K562 (cell line): ENCODE results near the gene UBE2D2. TPM values are rescaled to one million over a fixed set of nuclear protein-coding genes. Genes with fewer than 3 reads are reported as not detected.

Experiments
- HIVEP1 ChIP-seq: fragments of 250-450 bp; sonication (Bioruptor Pico); IDR thresholded peaks from 2 replicates; pipeline ENCODE4 v1.4.0; 2020; ENCODE audit warnings: mild to moderate bottlenecking
- HMBOX1 ChIP-seq: sonication (generic); IDR thresholded peaks from 2 replicates; pipeline ENCODE4 v1.6.1; 2016
- HNRNPL ChIP-seq: fragments of 200-400 bp; formaldehyde crosslinking; IDR thresholded peaks from 2 replicates; pipeline ENCODE4 v1.6.1; 2017; ENCODE audit warnings: low read depth, mild to moderate bottlenecking, low read length
- HSF4 ChIP-seq: fragments of 250-450 bp; sonication (Bioruptor Pico); IDR thresholded peaks from 2 replicates; pipeline ENCODE4 v2.1.2; 2022; ENCODE audit warnings: mild to moderate bottlenecking, moderate library complexity, borderline replicate concordance
- KDM1A ChIP-seq, 2 experiments: fragments of 450-650 bp; IDR thresholded peaks; 2 replicates each; pipeline ENCODE4 v1.6.1; 2016; ENCODE audit warnings: mild to moderate bottlenecking in 2 of 2
- MAZ ChIP-seq, 2 experiments: fragments of 450-650 bp in 1 of 2; sonication (generic) in 1 of 2; formaldehyde crosslinking; IDR thresholded peaks in 1 of 2; conservative IDR thresholded peaks in 1 of 2; 2 replicates each; pipeline versions ENCODE4 v1.4.0 to v1.5.0; 2020; ENCODE audit warnings: mild to moderate bottlenecking in 1 of 2, missing genetic modification reagents in 1 of 2
- MTA3 ChIP-seq: fragments of 450-650 bp; formaldehyde crosslinking; IDR thresholded peaks from 2 replicates; pipeline ENCODE4 v1.6.1; 2017; ENCODE audit warnings: mild to moderate bottlenecking, borderline replicate concordance
- NCOR1 ChIP-seq: fragments of 450-650 bp; IDR thresholded peaks from 2 replicates; pipeline ENCODE4 v1.6.1; 2016; ENCODE audit warnings: mild to moderate bottlenecking, moderate library complexity
- NR3C1 ChIP-seq: sonication (generic); formaldehyde crosslinking; IDR thresholded peaks from 2 replicates; pipeline ENCODE4 v1.8.1; 2022; ENCODE audit warnings: missing genetic modification reagents
- POLR2H ChIP-seq: IDR thresholded peaks from 2 replicates; pipeline ENCODE4 v1.6.1; 2016; ENCODE audit warnings: missing genetic modification characterization, low read depth, mild to moderate bottlenecking, control low read depth, missing compliant biosample characterization, moderate library complexity
- RUNX1 ChIP-seq: sonication (generic); IDR thresholded peaks from 2 replicates; pipeline ENCODE4 v1.6.1; 2016; ENCODE audit warnings: antibody characterized with exemption, low read depth
- SIX5 ChIP-seq, 2 experiments: IDR thresholded peaks; 2 replicates each; pipeline ENCODE4 v1.6.1; 2011; ENCODE audit warnings: low read length in 2 of 2, borderline replicate concordance in 1 of 2, low read depth in 1 of 2, mild to moderate bottlenecking in 1 of 2, moderate library complexity in 1 of 2; ENCODE audit not compliant: insufficient read depth in 1 of 2
- SMARCC2 ChIP-seq: fragments of 450-650 bp; IDR thresholded peaks from 2 replicates; pipeline ENCODE4 v1.6.1; 2017; ENCODE audit warnings: antibody characterized with exemption, moderate library complexity, mild to moderate bottlenecking, low read depth
- SREBF2 ChIP-seq: sonication (generic); formaldehyde crosslinking; IDR thresholded peaks from 2 replicates; pipeline ENCODE4 v1.4.0; 2020; ENCODE audit warnings: mild to moderate bottlenecking, missing genetic modification reagents
- TEAD1 ChIP-seq, 2 experiments: fragments of 450-650 bp in 1 of 2; sonication (generic) in 1 of 2; formaldehyde crosslinking; IDR thresholded peaks; 2 replicates each; pipeline versions ENCODE4 v1.4.0 to v1.8.0; 2020 to 2022; ENCODE audit warnings: mild to moderate bottlenecking in 2 of 2, missing genetic modification reagents in 1 of 2
- ZNF12 ChIP-seq: sonication (generic); formaldehyde crosslinking; IDR thresholded peaks from 2 replicates; pipeline ENCODE4 v1.4.0; 2020; ENCODE audit warnings: mild to moderate bottlenecking, missing genetic modification reagents
- ZNF311 ChIP-seq: fragments of 250-450 bp; sonication (Bioruptor Pico); IDR thresholded peaks from 2 replicates; pipeline ENCODE4 v1.4.0; 2020; ENCODE audit warnings: mild to moderate bottlenecking, moderate library complexity
- ZNF41 ChIP-seq: fragments of 250-450 bp; sonication (Bioruptor Pico); conservative IDR thresholded peaks from 2 replicates; pipeline ENCODE4 v1.4.0; 2020; ENCODE audit warnings: mild to moderate bottlenecking
- ZNF76 ChIP-seq: fragments of 250-450 bp; sonication (Bioruptor Pico); IDR thresholded peaks from 2 replicates; pipeline ENCODE4 v1.4.0; 2020; ENCODE audit warnings: mild to moderate bottlenecking, moderate library complexity, borderline replicate concordance
- polyA plus RNA-seq, 8 experiments: library from polyadenylated mRNA; depleted of rRNA in 4 of 8; stranded (reverse) in 5 of 8; unstranded in 3 of 8; fragments of >200 nt; fragmentation: Nextera tagmentation in 2 of 8; fragmentation: Illumina TruSeq in 1 of 8; extraction: Ambion mirVana in 2 of 8; extraction: Trizol in 1 of 8; gene quantifications; 2 replicates each; pipeline versions ENCODE4 v1.2.1 to v1.2.3, GENCODE V29; 2011 to 2014; ENCODE audit warnings: inconsistent platforms in 1 of 8, missing spikeins in 1 of 8
- total RNA-seq, 7 experiments: library from RNA; depleted of rRNA in 6 of 7; stranded (reverse); fragments of >200 nt in 6 of 7; fragmentation: Illumina TruSeq in 2 of 7; extraction: Trizol in 2 of 7; gene quantifications; 2 replicates each; pipeline versions ENCODE4 v1.2.1 to v1.2.3, GENCODE V29; 2011 to 2021; ENCODE audit warnings: low replicate concordance in 1 of 7
- TF ChIP-seq, protein P1 (sequence below), 2 experiments: IDR thresholded peaks; 2 replicates each; pipeline ENCODE4 v1.6.1; 2012; ENCODE audit warnings: improper control_type of control experiment in 2 of 2, low read depth in 2 of 2, low read length in 2 of 2, borderline replicate concordance in 1 of 2
- TF ChIP-seq, protein P2 (sequence below): IDR thresholded peaks from 2 replicates; pipeline ENCODE4 v1.6.1; 2012; ENCODE audit warnings: low read depth, low read length, improper control_type of control experiment, borderline replicate concordance
- TF ChIP-seq, protein P3 (sequence below): sonication (generic); formaldehyde crosslinking; IDR thresholded peaks from 2 replicates; pipeline ENCODE4 v1.8.1; 2023; ENCODE audit warnings: mild to moderate bottlenecking, missing genetic modification reagents

Gene UBE2D2
- total and polyA plus RNA-seq, 9 of the 15 experiments (the other 6 are each of a cell fraction or from before 2014, with no cell fraction given): 53.6 to 198 (median 122) TPM

GRCh38 chr5:139651853-139652787, 91.0 kb downstream of the UBE2D2 start (continued):
- TF ChIP-seq POLR2H (tag) (no peak), ZNF311 (CRISPR knock-in tag) (no peak), ZNF12 (CRISPR knock-in tag) (no peak), NCOR1 (no peak), RUNX1 (no peak), HMBOX1 (no peak), SMARCC2 (no peak), KDM1A (IDR thresholded peaks at IDR 0.05) (peak; percentile 92 to 95), HIVEP1 (CRISPR knock-in tag) (no peak), MTA3 (no peak), ZNF76 (CRISPR knock-in tag) (no peak), ZNF41 (CRISPR knock-in tag) (no peak), HNRNPL (no peak), MAZ (CRISPR knock-in tag; conservative IDR thresholded peaks at IDR 0.05 in 1 of 2, IDR thresholded peaks at IDR 0.05 in 1 of 2) (peak in 1 of 2 experiments; percentile 54; a peak in 1 of 4 replicates), NR3C1 (no peak), TEAD1 (CRISPR knock-in tag; IDR thresholded peaks at IDR 0.05) (no peak), HSF4 (CRISPR knock-in tag) (no peak), SREBF2 (CRISPR knock-in tag) (no peak), SIX5 (IDR thresholded peaks at IDR 0.05; ENCODE audit: borderline replicate concordance in 1 of 2, insufficient read depth in 1 of 2, low read depth in 1 of 2, low read length in 2 of 2) (no peak)
- TF ChIP-seq, protein P1, sequence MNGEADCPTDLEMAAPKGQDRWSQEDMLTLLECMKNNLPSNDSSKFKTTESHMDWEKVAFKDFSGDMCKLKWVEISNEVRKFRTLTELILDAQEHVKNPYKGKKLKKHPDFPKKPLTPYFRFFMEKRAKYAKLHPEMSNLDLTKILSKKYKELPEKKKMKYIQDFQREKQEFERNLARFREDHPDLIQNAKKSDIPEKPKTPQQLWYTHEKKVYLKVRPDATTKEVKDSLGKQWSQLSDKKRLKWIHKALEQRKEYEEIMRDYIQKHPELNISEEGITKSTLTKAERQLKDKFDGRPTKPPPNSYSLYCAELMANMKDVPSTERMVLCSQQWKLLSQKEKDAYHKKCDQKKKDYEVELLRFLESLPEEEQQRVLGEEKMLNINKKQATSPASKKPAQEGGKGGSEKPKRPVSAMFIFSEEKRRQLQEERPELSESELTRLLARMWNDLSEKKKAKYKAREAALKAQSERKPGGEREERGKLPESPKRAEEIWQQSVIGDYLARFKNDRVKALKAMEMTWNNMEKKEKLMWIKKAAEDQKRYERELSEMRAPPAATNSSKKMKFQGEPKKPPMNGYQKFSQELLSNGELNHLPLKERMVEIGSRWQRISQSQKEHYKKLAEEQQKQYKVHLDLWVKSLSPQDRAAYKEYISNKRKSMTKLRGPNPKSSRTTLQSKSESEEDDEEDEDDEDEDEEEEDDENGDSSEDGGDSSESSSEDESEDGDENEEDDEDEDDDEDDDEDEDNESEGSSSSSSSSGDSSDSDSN (IDR thresholded peaks at IDR 0.05; ENCODE audit: borderline replicate concordance in 1 of 2, low read depth in 2 of 2, low read length in 2 of 2): no peak
- TF ChIP-seq, protein P2, sequence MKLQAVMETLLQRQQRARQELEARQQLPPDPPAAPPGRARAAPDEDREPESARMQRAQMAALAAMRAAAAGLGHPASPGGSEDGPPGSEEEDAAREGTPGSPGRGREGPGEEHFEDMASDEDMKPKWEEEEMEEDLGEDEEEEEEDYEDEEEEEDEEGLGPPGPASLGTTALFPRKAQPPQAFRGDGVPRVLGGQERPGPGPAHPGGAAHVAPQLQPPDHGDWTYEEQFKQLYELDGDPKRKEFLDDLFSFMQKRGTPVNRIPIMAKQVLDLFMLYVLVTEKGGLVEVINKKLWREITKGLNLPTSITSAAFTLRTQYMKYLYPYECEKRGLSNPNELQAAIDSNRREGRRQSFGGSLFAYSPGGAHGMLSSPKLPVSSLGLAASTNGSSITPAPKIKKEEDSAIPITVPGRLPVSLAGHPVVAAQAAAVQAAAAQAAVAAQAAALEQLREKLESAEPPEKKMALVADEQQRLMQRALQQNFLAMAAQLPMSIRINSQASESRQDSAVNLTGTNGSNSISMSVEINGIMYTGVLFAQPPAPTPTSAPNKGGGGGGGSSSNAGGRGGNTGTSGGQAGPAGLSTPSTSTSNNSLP: no peak
- TF ChIP-seq, protein P3, sequence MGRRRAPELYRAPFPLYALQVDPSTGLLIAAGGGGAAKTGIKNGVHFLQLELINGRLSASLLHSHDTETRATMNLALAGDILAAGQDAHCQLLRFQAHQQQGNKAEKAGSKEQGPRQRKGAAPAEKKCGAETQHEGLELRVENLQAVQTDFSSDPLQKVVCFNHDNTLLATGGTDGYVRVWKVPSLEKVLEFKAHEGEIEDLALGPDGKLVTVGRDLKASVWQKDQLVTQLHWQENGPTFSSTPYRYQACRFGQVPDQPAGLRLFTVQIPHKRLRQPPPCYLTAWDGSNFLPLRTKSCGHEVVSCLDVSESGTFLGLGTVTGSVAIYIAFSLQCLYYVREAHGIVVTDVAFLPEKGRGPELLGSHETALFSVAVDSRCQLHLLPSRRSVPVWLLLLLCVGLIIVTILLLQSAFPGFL (CRISPR knock-in tag): no peak
